ENCODE results near the gene HAUS7. TPM values are rescaled to one million over a fixed set of nuclear protein-coding genes. Genes with fewer than 3 reads are reported as not detected.

The HAUS7 gene
- total and polyA plus RNA-seq, 7 donors = 8.3 to 18.5 (median 13.1) TPM

GRCh38 chrX:153505361-153505760 is 35.0 kb upstream of the HAUS7 start:
- DNase-seq (no peak), ATAC-seq (no peak)
- TF ChIP-seq CTCF (IDR thresholded peaks at IDR 0.05) = no peak
- WGBS, 3 donors = 87 to 90% (median 87%) methylated on average over 15 to 18 of the region's 18 CpGs
- Histone ChIP-seq H3K9me3 (no peaks in the 10 kb centered on the region), H3K36me3 (ENCODE audit: insufficient read depth in 1 of 2, low read depth in 1 of 2) (no peaks in the 10 kb centered on the region), H3K4me1 (no peaks in the 10 kb centered on the region), H3K27me3 (ENCODE audit: insufficient read depth in 3 of 3, low read length in 2 of 3) (peaks cover 0 to 18% (median 0%) of the 10 kb centered on the region in 3 donors), H3K27ac (no peak overlapping the region), H3K4me3 (no peak overlapping the region)
- intact Hi-C loops (cut with DNase I) = loop anchor here (5.0 to 10.0 kb wide), 3 partner anchors 468 to 551 kb away; no protein-coding TSS in a partner anchor

GRCh38 chrX:153504445-153505016 is 34.2 kb upstream of the HAUS7 start:
- no peak for DNase-seq
- Histone ChIP-seq H3K4me3 (no peak overlapping the region), H3K27me3 (ENCODE audit: insufficient read depth in 3 of 3, low read length in 2 of 3) (peaks cover 0 to 15% (median 0%) of the 10 kb centered on the region in 3 donors), H3K9me3 (no peaks in the 10 kb centered on the region), H3K27ac (no peak overlapping the region), H3K36me3 (ENCODE audit: insufficient read depth in 1 of 2, low read depth in 1 of 2) (no peaks in the 10 kb centered on the region), H3K4me1 (no peaks in the 10 kb centered on the region)
- intact Hi-C loops (cut with DNase I) = loop anchor here (5.0 to 10.0 kb wide), 3 partner anchors 467 to 550 kb away; no protein-coding TSS in a partner anchor
- 84 to 89% (median 84%) methylated on average over 19 to 26 of the region's 26 CpGs for WGBS, 3 donors
- no peak for ATAC-seq
- no peak for TF ChIP-seq CTCF (IDR thresholded peaks at IDR 0.05)

- DNase-seq (no peak), ATAC-seq (no peak)
- Histone ChIP-seq H3K9me3 (no peaks in the 10 kb centered on the region), H3K27me3 (ENCODE audit: insufficient read depth in 3 of 3, low read length in 2 of 3) (peaks cover 0 to 15% (median 0%) of the 10 kb centered on the region in 3 donors), H3K27ac (no peak overlapping the region), H3K4me3 (no peak overlapping the region), H3K36me3 (ENCODE audit: insufficient read depth in 1 of 2, low read depth in 1 of 2) (no peaks in the 10 kb centered on the region), H3K4me1 (no peaks in the 10 kb centered on the region)
- TF ChIP-seq CTCF (IDR thresholded peaks at IDR 0.05) = no peak
- intact Hi-C loops (cut with DNase I) = loop anchor here in 1 of 2 donors (10.0 kb wide), 1 partner anchor 548 kb away; no protein-coding TSS in a partner anchor
- WGBS, 3 donors = 94 to 98% (median 95%) methylated on average over 7 to 14 of the region's 14 CpGs
These were observed 32.4 kb upstream of the HAUS7 start for GRCh38 chrX:153502796-153503195.

GRCh38 chrX:153502131-153502530 is 31.8 kb upstream of the HAUS7 start:
- DNase-seq (no peak), ATAC-seq (no peak)
- intact Hi-C loops (cut with DNase I) = loop anchor here in 1 of 2 donors (10.0 kb wide), 1 partner anchor 547 kb away; no protein-coding TSS in a partner anchor
- TF ChIP-seq CTCF (IDR thresholded peaks at IDR 0.05) = no peak
- Histone ChIP-seq H3K27me3 (ENCODE audit: insufficient read depth in 3 of 3, low read length in 2 of 3) (peaks cover 0 to 15% (median 0%) of the 10 kb centered on the region in 3 donors), H3K4me1 (no peaks in the 10 kb centered on the region), H3K36me3 (ENCODE audit: insufficient read depth in 1 of 2, low read depth in 1 of 2) (no peaks in the 10 kb centered on the region), H3K9me3 (no peaks in the 10 kb centered on the region), H3K27ac (no peak overlapping the region), H3K4me3 (no peak overlapping the region)
- 81 to 90% (median 85%) methylated on average over 2 to 10 of the region's 10 CpGs for WGBS, 3 donors
